ENCODE results near the gene GDI1. TPM values are rescaled to one million over a fixed set of nuclear protein-coding genes. Genes with fewer than 3 reads are reported as not detected.

The GDI1 gene
- total and polyA plus RNA-seq, 9 of the 15 experiments (the other 6 are each of a cell fraction or from before 2014, with no cell fraction given) = 0.97 to 82.6 (median 37.5) TPM

DNA sequence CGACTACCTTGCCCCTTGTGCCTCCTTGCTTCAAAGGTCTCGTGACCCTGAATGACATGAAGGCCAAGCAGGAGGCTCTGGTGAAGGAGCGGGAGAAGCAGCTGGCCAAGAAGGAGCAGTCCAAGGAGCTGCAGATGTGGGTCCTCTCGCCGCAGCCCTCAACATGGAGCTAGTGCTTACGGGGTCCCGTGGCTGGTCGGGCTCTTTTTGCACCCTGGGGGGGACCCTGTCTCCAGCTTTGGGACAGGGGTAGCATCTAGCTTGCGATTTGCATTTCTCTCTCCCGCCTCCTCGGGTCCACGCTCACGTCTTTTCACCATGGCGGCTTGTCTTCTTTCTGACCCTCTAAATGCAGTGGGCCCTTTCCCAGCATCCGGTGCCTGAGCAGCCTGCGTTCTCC lies 8.8 kb downstream of the GDI1 start:
- Histone ChIP-seq H3K4me1 (replicated peaks in 1 of 2; ENCODE audit: control insufficient read depth in 2 of 2, insufficient read depth in 2 of 2, low read length in 2 of 2) (peaks cover 9 to 37% of the 10 kb centered on the region in 2 experiments; a peak in 4 of 5 replicates), H2AFZ (ENCODE audit: low read depth, low read length) (no peak overlapping the region), H3K9ac (ENCODE audit: insufficient read depth in 1 of 2, low read depth in 2 of 2, low read length in 2 of 2) (peak overlapping the region in 1 of 2 experiments; percentile 97; a peak in 2 of 4 replicates), H3K27me3 (ENCODE audit: control insufficient read depth in 2 of 2, insufficient read depth in 2 of 2, low read length in 2 of 2) (no peaks in the 10 kb centered on the region), H3K4me2 (ENCODE audit: insufficient read depth, low read length) (no peak overlapping the region), H3K9me3 (replicated peaks; ENCODE audit: control insufficient read depth, insufficient read depth, low read depth, low read length) (no peaks in the 10 kb centered on the region), H3K4me3 (no peak overlapping the region), H3K36me3 (ENCODE audit: control insufficient read depth, insufficient read depth, low read length) (peaks cover 66% of the 10 kb centered on the region; the same call in 2 of the 3 replicates), H3K27ac (ENCODE audit: extremely low read depth, low read depth, low read length) (no peak overlapping the region), H3K79me2 (ENCODE audit: control insufficient read depth, insufficient read depth, low read length) (peaks cover 18% of the 10 kb centered on the region), H4K20me1 (replicated peaks; ENCODE audit: control insufficient read depth, insufficient read depth, low read length) (no peaks in the 10 kb centered on the region), H3K9me1 (ENCODE audit: control insufficient read depth, insufficient read depth, low read length) (no peaks in the 10 kb centered on the region)
- intact Hi-C loops (cut with micrococcal nuclease) = no loop called here
- ChIA-PET CTCF (ENCODE audit: low intra/inter-chr PET ratio) (no interaction called here), POLR2A (interaction anchor here (0.6 to 1.7 kb wide), 4 partner anchors 10 to 43 kb away, joined by 3 to 10 read pairs (median 3); partner anchors contain the start of gene PLXNA3)
- BruUV-seq (replicated peaks) = no TSS peak
- in situ Hi-C loops (cut with MboI) = no loop called here
- no peak for ATAC-seq
- no peak for DNase-seq (ENCODE audit: extremely low read depth in 1 of 4, low spot score in 3 of 4)
- 100% methylated on average over 8 of the region's 16 CpGs for WGBS (ENCODE audit: insufficient coverage, low coverage, missing lambda C conversion rate)
- FAIRE-seq = no peak
- TF ChIP-seq, protein P1, sequence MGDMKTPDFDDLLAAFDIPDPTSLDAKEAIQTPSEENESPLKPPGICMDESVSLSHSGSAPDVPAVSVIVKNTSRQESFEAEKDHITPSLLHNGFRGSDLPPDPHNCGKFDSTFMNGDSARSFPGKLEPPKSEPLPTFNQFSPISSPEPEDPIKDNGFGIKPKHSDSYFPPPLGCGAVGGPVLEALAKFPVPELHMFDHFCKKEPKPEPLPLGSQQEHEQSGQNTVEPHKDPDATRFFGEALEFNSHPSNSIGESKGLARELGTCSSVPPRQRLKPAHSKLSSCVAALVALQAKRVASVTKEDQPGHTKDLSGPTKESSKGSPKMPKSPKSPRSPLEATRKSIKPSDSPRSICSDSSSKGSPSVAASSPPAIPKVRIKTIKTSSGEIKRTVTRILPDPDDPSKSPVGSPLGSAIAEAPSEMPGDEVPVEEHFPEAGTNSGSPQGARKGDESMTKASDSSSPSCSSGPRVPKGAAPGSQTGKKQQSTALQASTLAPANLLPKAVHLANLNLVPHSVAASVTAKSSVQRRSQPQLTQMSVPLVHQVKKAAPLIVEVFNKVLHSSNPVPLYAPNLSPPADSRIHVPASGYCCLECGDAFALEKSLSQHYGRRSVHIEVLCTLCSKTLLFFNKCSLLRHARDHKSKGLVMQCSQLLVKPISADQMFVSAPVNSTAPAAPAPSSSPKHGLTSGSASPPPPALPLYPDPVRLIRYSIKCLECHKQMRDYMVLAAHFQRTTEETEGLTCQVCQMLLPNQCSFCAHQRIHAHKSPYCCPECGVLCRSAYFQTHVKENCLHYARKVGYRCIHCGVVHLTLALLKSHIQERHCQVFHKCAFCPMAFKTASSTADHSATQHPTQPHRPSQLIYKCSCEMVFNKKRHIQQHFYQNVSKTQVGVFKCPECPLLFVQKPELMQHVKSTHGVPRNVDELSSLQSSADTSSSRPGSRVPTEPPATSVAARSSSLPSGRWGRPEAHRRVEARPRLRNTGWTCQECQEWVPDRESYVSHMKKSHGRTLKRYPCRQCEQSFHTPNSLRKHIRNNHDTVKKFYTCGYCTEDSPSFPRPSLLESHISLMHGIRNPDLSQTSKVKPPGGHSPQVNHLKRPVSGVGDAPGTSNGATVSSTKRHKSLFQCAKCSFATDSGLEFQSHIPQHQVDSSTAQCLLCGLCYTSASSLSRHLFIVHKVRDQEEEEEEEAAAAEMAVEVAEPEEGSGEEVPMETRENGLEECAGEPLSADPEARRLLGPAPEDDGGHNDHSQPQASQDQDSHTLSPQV (IDR thresholded peaks at IDR 0.05) = no peak
- TF ChIP-seq IRF2 (CRISPR knock-in tag; IDR thresholded peaks at IDR 0.05) (no peak), TRIM24 (IDR thresholded peaks at IDR 0.05) (no peak), ZNF507 (tag; conservative IDR thresholded peaks at IDR 0.05) (no peak), PTRF (tag; IDR thresholded peaks at IDR 0.05) (no peak), ZNF354B (CRISPR knock-in tag; IDR thresholded peaks at IDR 0.05) (no peak), SIN3B (IDR thresholded peaks at IDR 0.05; ENCODE audit: low read depth) (no peak), EHMT2 (IDR thresholded peaks at IDR 0.05) (no peak), ZNF644 (tag; IDR thresholded peaks at IDR 0.05; ENCODE audit: low read depth) (no peak), TAF1 (IDR thresholded peaks at IDR 0.05; ENCODE audit: control insufficient read depth, extremely low read depth, insufficient read depth, low read length, severe bottlenecking) (no peak), SP1 (CRISPR knock-in tag; IDR thresholded peaks at IDR 0.05) (no peak), NR2F6 (CRISPR knock-in tag; IDR thresholded peaks at IDR 0.05) (no peak), RBM39 (optimal IDR thresholded peaks at IDR 0.05; ENCODE audit: low read depth, low read length) (no peak), MEF2A (IDR thresholded peaks at IDR 0.05; ENCODE audit: control insufficient read depth, low read depth, low read length) (no peak), U2AF2 (optimal IDR thresholded peaks at IDR 0.05; ENCODE audit: low read depth, low read length) (no peak), RNF2 (IDR thresholded peaks at IDR 0.05) (no peak), SRSF9 (IDR thresholded peaks at IDR 0.05; ENCODE audit: borderline replicate concordance, low read depth, low read length) (no peak)
- TF ChIP-seq, protein P2, sequence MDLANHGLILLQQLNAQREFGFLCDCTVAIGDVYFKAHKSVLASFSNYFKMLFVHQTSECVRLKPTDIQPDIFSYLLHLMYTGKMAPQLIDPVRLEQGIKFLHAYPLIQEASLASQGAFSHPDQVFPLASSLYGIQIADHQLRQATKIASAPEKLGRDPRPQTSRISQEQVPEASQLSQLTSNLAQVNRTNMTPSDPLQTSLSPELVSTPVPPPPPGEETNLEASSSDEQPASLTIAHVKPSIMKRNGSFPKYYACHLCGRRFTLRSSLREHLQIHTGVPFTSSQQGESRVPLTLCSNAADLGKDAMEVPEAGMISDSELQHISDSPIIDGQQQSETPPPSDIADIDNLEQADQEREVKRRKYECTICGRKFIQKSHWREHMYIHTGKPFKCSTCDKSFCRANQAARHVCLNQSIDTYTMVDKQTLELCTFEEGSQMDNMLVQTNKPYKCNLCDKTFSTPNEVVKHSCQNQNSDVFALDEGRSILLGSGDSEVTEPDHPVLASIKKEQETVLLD (IDR thresholded peaks at IDR 0.05) = no peak
- TF ChIP-seq, protein P3, sequence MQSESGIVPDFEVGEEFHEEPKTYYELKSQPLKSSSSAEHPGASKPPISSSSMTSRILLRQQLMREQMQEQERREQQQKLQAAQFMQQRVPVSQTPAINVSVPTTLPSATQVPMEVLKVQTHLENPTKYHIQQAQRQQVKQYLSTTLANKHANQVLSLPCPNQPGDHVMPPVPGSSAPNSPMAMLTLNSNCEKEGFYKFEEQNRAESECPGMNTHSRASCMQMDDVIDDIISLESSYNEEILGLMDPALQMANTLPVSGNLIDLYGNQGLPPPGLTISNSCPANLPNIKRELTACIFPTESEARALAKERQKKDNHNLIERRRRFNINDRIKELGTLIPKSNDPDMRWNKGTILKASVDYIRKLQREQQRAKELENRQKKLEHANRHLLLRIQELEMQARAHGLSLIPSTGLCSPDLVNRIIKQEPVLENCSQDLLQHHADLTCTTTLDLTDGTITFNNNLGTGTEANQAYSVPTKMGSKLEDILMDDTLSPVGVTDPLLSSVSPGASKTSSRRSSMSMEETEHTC (IDR thresholded peaks at IDR 0.05) = no peak
